H1 (cell line): Measurements from ENCODE around the gene FAM131C. TPM values are rescaled to one million over a fixed set of nuclear protein-coding genes. Genes with fewer than 3 reads are reported as not detected.

ENCODE experiments used
- BRCA1 ChIP-seq: IDR thresholded peaks from 2 replicates; pipeline ENCODE4 v1.6.1; 2012; ENCODE audit warnings: low read depth, low read length, improper control_type of control experiment
- CBX5 ChIP-seq: fragments of 300-800, 300-1000 bp; sonication (generic); IDR thresholded peaks from 2 replicates; pipeline ENCODE4 v1.7.1; 2016; ENCODE audit warnings: antibody characterized with exemption, low read length, low read depth
- HDAC2 ChIP-seq, 2 experiments: fragments of 300-600 bp in 1 of 2; sonication (generic) in 1 of 2; IDR thresholded peaks; 2 replicates each; pipeline ENCODE4 v1.6.1; 2011 to 2012; ENCODE audit warnings: low read depth in 2 of 2, low read length in 2 of 2, mild to moderate bottlenecking in 2 of 2, moderate library complexity in 2 of 2, borderline replicate concordance in 1 of 2, inconsistent platforms in 1 of 2
- POLR2AphosphoS5 ChIP-seq: IDR thresholded peaks from 2 replicates; pipeline ENCODE4 v1.6.1; 2011; ENCODE audit warnings: low read depth, low read length
- SUZ12 ChIP-seq: fragments of 200-600 bp; sonication (generic); IDR thresholded peaks from 2 replicates; pipeline ENCODE4 v1.6.1; 2012; ENCODE audit warnings: mild to moderate bottlenecking, inconsistent platforms, low read length, moderate library complexity, mixed read lengths
- TEAD4 ChIP-seq: IDR thresholded peaks from 2 replicates; pipeline ENCODE4 v1.6.1; 2012; ENCODE audit warnings: low read depth, low read length, inconsistent platforms, mixed read lengths
- polyA plus RNA-seq, 7 experiments: library from polyadenylated mRNA; depleted of rRNA in 3 of 7; stranded (reverse) in 5 of 7; unstranded in 2 of 7; fragments of >200 nt in 5 of 7; fragments of 200-250 nt in 2 of 7; gene quantifications; 1 replicate in 5 of 7; 2 replicates in 1 of 7; 4 replicates in 1 of 7; pipeline versions ENCODE4 v1.2.1 to v1.2.3, GENCODE V29; 2011 to 2013; ENCODE audit warnings: missing spikeins in 2 of 7, mixed read lengths in 2 of 7
- total RNA-seq: library from RNA; stranded (reverse); fragmentation: NEBNext Ultra II Directional; extraction: Animal tissue kit (Norgen Biotek cat#: 25700); gene quantifications from 2 replicates; pipeline ENCODE4 v1.2.1, GENCODE V29; 2021

FAM131C gene
- total and polyA plus RNA-seq, 2 of the 8 experiments (the other 6 are each of a cell fraction or from before 2014, with no cell fraction given), result 0.73 to 0.78 TPM

- no peak for TF ChIP-seq TEAD4
- no peak for TF ChIP-seq HDAC2 (IDR thresholded peaks at IDR 0.05; ENCODE audit: borderline replicate concordance in 1 of 2, low read depth in 2 of 2, low read length in 2 of 2)
- no peak for TF ChIP-seq CBX5
- TF ChIP-seq POLR2AphosphoS5, result no peak
- no peak for TF ChIP-seq SUZ12
- TF ChIP-seq BRCA1, result no peak
These were observed 53.1 kb downstream of the FAM131C start (continued) for GRCh38 chr1:16020325-16020724.
